ENCODE results near the gene MVK.

Gene MVK

DNA sequence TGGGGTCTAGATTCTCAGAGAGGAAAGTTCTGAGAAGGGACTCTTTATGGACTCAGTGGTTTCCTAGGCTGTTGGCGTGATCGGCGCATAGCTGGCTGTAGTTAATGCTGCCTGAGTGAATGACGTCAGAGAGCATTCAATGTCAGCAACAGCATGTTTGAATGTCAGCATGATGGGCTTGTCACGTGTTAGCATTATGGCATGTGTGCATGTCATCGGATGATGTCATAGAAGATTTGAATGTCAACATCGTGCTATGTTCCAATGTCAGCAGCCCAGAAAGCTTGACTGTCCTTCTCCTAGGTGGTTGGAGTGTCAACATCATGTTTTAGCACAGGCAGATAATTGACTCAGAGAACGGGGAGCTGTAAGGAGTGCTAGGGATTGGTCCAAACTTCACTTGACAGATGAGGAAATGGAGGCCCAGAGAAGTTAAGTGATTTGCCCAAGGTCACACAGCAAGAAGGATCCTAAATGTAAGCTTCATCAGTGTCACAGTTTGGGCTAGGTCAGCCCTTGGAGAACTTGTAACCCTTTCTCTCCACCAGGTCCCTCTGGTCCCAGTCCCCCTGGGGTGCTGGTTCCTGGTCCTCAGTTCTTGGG, 45.5 kb downstream of the MVK start:
- H3K27me3 ChIP-seq (ENCODE audit: low read length), result no peaks in the 10 kb centered on the region
- H3K4me2 ChIP-seq (ENCODE audit: low read depth, low read length, poor library complexity, severe bottlenecking), result no peak overlapping the region
- TF ChIP-seq, protein P1, sequence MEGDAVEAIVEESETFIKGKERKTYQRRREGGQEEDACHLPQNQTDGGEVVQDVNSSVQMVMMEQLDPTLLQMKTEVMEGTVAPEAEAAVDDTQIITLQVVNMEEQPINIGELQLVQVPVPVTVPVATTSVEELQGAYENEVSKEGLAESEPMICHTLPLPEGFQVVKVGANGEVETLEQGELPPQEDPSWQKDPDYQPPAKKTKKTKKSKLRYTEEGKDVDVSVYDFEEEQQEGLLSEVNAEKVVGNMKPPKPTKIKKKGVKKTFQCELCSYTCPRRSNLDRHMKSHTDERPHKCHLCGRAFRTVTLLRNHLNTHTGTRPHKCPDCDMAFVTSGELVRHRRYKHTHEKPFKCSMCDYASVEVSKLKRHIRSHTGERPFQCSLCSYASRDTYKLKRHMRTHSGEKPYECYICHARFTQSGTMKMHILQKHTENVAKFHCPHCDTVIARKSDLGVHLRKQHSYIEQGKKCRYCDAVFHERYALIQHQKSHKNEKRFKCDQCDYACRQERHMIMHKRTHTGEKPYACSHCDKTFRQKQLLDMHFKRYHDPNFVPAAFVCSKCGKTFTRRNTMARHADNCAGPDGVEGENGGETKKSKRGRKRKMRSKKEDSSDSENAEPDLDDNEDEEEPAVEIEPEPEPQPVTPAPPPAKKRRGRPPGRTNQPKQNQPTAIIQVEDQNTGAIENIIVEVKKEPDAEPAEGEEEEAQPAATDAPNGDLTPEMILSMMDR (IDR thresholded peaks at IDR 0.05; ENCODE audit: insufficient read depth, low read length, poor library complexity, severe bottlenecking), result no peak
- TF ChIP-seq EZH2phosphoT487 (conservative IDR thresholded peaks at IDR 0.05; ENCODE audit: low read length), result no peak
- no peaks in the 10 kb centered on the region for H3K36me3 ChIP-seq (ENCODE audit: low read length)
- no peaks in the 10 kb centered on the region for H3F3A ChIP-seq (ENCODE audit: insufficient read depth)
- H3K9me2 ChIP-seq (replicated peaks; ENCODE audit: insufficient read depth, low read length), result no peaks in the 10 kb centered on the region
- H3K9me3 ChIP-seq (ENCODE audit: insufficient read depth, low read length), result no peaks in the 10 kb centered on the region
- no peak overlapping the region for H3K4me3 ChIP-seq (ENCODE audit: insufficient read depth, low read length, poor library complexity, severe bottlenecking)
- H3K9ac ChIP-seq (ENCODE audit: low read length), result no peak overlapping the region
- H3K79me2 ChIP-seq (ENCODE audit: insufficient read depth, low read length), result no peaks in the 10 kb centered on the region
- no peaks in the 10 kb centered on the region for H4K20me1 ChIP-seq (ENCODE audit: low read depth, low read length)
- no peak overlapping the region for H3K27ac ChIP-seq (ENCODE audit: low read depth, low read length)
- H2AFZ ChIP-seq (ENCODE audit: low read depth, low read length, severe bottlenecking), result no peak overlapping the region

DNA sequence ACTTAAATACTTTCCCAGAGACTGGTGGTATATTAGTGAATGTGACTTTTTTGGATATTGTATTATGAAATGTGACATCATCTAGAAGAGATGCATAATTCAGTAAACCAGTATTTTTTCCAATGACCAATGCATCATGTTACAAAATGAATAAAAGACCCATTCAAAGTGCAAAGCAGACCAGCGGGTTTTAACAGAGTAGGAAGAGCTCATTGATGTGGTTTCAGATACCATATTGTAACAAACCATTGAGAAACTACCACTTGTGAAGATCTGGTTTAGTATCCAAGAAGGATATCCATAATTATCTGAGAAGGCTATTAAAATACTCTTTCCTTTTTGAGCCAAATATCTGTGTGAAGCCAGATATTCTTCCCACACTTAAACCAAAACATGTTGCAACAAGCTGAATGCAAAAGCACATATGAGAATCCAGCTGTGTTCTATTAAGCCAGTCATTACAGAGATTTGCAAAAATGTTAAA, 47.7 kb downstream of the MVK start:
- H4K20me1 ChIP-seq (ENCODE audit: low read depth, low read length), result no peaks in the 10 kb centered on the region
- H3K9ac ChIP-seq (ENCODE audit: low read length), result no peak overlapping the region
- no peaks in the 10 kb centered on the region for H3F3A ChIP-seq (ENCODE audit: insufficient read depth)
- H3K4me2 ChIP-seq (ENCODE audit: low read depth, low read length, poor library complexity, severe bottlenecking), result no peak overlapping the region
- H3K27me3 ChIP-seq (ENCODE audit: low read length), result no peaks in the 10 kb centered on the region
- H3K9me2 ChIP-seq (replicated peaks; ENCODE audit: insufficient read depth, low read length), result no peaks in the 10 kb centered on the region
- no peak overlapping the region for H3K4me3 ChIP-seq (ENCODE audit: insufficient read depth, low read length, poor library complexity, severe bottlenecking)
- TF ChIP-seq EZH2phosphoT487 (conservative IDR thresholded peaks at IDR 0.05; ENCODE audit: low read length), result no peak
- TF ChIP-seq, protein P1 (IDR thresholded peaks at IDR 0.05; ENCODE audit: insufficient read depth, low read length, poor library complexity, severe bottlenecking), result no peak
- H3K9me3 ChIP-seq (ENCODE audit: insufficient read depth, low read length), result no peaks in the 10 kb centered on the region
- no peaks in the 10 kb centered on the region for H3K36me3 ChIP-seq (ENCODE audit: low read length)
- H3K27ac ChIP-seq (ENCODE audit: low read depth, low read length), result no peak overlapping the region
- H2AFZ ChIP-seq (ENCODE audit: low read depth, low read length, severe bottlenecking), result no peak overlapping the region
- H3K79me2 ChIP-seq (ENCODE audit: insufficient read depth, low read length), result no peaks in the 10 kb centered on the region

DNA sequence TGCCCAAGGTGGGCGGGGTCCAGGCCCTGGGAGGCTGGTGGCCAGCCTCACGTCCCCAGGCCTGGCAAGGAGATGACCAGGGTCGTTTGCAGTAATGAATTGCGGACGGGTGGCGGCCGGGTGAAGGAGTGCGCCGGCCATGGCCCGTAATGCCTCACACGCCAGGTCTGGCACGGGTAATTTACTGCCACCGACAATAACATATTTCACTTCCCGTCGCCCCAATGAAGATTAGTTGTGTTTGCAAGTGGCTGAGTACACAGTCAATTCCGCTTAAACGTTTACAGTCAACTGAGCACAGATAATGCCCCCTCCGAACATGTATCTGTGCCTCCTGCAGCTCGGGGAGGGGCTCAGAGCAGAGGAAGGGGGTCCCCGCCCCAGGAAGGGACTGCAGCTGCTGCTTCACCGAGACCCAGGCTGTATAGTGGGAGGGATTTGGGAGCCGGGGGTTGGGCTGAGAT, 48.3 kb downstream of the MVK start:
- Histone ChIP-seq H3K4me3 (ENCODE audit: insufficient read depth, low read length, poor library complexity, severe bottlenecking) (no peak overlapping the region), H3K9me2 (replicated peaks; ENCODE audit: insufficient read depth, low read length) (no peaks in the 10 kb centered on the region), H3K27me3 (ENCODE audit: low read length) (no peaks in the 10 kb centered on the region), H3K4me2 (ENCODE audit: low read depth, low read length, poor library complexity, severe bottlenecking) (no peak overlapping the region), H3K27ac (ENCODE audit: low read depth, low read length) (no peak overlapping the region), H3K79me2 (ENCODE audit: insufficient read depth, low read length) (no peaks in the 10 kb centered on the region), H3K36me3 (ENCODE audit: low read length) (no peaks in the 10 kb centered on the region), H3F3A (ENCODE audit: insufficient read depth) (no peaks in the 10 kb centered on the region), H4K20me1 (ENCODE audit: low read depth, low read length) (no peaks in the 10 kb centered on the region), H3K9ac (ENCODE audit: low read length) (no peak overlapping the region), H3K9me3 (ENCODE audit: insufficient read depth, low read length) (no peaks in the 10 kb centered on the region), H2AFZ (ENCODE audit: low read depth, low read length, severe bottlenecking) (no peak overlapping the region)
- no peak for TF ChIP-seq EZH2phosphoT487 (conservative IDR thresholded peaks at IDR 0.05; ENCODE audit: low read length)
- TF ChIP-seq, protein P1 (IDR thresholded peaks at IDR 0.05; ENCODE audit: insufficient read depth, low read length, poor library complexity, severe bottlenecking), result no peak
